HK-2 (cell line): Measurements from ENCODE around the gene TRAK1.

Source experiments
- DNase-seq: peaks from one replicate; pipeline ENCODE4 v3.0.0-alpha.2; 2018; ENCODE audit not compliant: unreplicated experiment

The TRAK1 gene

DNA sequence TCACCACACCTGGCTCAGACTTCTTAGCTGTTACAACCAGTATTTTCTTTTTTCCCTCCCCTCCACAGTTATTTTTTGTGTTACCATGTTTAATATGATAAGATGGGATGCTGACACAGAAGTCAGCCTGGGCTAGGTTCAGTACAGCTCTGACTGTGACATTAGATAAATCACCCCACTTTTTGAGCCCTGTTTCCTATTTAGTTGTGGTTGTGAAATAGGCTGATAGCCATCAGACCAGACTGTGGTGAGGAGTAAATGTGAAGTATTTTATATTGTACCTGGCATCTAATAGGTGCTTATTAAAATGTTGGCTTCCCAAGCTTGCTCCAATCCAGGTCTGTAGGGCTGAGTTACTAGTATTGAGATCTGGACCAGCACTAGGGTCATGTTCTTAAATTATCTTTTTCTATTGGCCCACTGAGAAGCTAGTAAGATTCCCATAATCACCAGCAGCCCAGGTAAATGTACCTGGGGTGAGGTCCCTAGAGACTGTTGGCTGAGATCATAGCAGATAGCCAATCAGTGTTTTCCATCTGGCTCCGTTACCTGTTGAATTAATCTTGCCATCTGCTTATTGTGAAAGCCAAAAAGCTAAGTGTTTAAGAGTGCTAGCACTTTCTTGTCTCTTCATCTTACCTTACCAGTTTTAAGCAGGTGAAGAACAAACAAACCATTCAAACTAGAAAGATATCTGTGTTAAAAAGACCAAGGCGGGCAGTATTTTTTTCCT, 113.9 kb downstream of the TRAK1 start:
- no peak for DNase-seq

DNA sequence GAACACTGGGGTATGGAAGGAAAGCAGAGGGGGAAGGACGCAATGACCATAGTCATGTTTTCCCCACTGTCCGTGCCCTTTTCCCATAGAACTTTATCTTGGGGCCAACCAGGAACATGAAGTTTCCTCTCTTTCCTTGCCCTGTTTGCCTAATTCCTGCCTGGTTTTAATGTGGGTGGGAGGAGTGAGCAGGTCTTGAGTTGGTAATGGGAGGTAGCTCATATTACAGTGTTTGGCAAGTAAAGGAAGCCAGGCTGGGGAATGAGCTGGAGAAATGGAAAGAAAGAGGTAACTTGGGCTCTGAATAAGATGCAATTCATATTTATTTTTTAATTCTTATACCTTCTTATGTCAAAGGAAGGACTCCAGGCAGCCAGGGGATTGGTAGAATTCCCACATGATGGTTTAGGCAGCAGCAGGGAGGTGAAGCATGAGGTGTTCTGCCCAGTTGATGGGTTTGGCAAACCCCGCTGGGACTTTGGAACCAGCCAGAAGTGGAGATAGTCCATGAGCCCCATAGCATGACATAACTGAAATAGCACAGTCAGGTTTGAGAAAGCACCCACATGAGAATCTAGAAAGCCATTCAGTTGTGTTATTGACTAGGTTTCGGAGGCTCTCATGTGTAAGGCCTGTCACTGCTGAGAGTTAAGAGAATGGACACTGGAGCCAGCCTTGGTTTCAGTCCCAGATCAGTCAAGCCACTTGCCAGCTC, 114.8 kb downstream of the TRAK1 start:
- DNase-seq, result no peak

GRCh38 chr3:42209917-42210316, 118.8 kb downstream of the TRAK1 start:
- DNase-seq, result no peak

- no peak for DNase-seq
Observed at GRCh38 chr3:42210726-42211125, 119.6 kb downstream of the TRAK1 start.

- DNase-seq, result no peak
Observed at GRCh38 chr3:42213417-42213816, 122.3 kb downstream of the TRAK1 start.

DNA sequence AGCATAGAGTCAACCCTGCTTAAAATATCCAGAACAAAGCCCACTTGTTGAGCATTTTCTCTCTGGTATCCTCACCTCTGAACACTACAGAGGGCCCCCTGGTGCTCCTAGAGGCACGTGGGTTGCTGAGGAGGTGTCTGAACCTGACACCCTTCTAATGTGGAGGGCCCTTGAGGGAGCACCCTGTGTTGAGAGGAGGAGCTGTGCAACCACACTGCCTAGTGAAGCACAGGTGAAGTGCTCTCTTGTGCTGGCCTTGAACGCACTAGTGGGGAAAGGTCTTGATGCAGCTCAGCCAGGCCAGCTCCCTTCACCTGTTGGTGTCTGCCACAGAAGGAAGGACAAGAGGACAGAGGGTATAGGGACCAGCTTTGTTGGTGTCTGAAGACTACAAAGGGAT, 122.9 kb downstream of the TRAK1 start:
- DNase-seq, result no peak

GRCh38 chr3:42214565-42215283, 123.6 kb downstream of the TRAK1 start:
- no peak for DNase-seq

- no peak for DNase-seq
Observed at GRCh38 chr3:42216302-42216701, 125.1 kb downstream of the TRAK1 start.

GRCh38 chr3:42216931-42217333, 125.8 kb downstream of the TRAK1 start:
- no peak for DNase-seq

- DNase-seq, result no peak
Observed at GRCh38 chr3:42220436-42221121, 129.4 kb downstream of the TRAK1 start.

GRCh38 chr3:42222942-42223693, 132.0 kb downstream of the TRAK1 start:
- no peak for DNase-seq

GRCh38 chr3:42224178-42224577, 133.0 kb downstream of the TRAK1 start:
- no peak for DNase-seq

GRCh38 chr3:42224658-42225421, 133.7 kb downstream of the TRAK1 start:
- DNase-seq, result no peak

- no peak for DNase-seq
Observed at GRCh38 chr3:42225486-42226363, 134.6 kb downstream of the TRAK1 start.

DNA sequence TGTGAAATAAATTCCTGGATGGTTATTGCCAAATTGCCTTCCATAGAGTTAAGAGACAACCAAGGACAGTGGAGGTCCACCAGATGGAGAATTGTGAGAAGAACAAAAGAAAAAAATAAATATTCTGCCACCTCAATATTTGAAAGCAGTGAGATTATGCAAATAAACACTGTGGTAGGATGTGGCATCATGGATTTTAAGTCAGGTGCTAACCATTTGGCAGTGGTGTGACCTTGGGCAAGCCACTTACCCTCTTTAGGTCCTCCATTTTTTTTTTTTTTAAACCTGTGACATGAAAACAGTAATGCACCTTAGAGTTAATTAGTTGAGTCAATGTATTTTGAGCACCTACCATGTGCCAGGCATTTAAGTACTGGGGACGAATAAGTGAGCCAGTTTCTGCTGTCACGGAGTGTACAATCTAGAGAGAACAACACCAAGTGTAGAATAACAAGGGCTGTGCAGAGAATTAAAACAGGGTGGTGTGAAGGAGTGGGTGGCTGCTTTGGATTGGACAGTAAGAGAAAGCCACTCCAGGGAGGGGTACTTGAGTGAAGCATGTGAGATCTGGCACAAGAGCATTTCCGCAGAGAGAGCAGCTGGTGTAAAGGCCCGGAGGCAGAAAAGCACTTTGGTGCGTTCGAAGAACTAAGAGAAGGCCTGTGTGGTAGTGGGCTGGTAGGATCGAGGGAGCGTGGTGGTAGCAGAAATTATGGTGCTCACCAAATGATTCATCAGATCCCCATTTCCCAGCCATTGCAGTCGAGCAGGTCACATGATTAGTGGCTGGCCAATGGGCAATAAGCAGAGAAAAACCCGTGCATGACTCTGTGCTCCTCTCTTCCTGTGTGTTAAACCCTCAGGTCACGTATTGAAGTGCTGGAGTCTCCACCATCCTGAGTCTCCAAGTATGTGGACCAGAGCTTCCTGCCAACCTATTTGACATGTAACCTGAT, 135.6 kb downstream of the TRAK1 start:
- DNase-seq, result no peak

DNA sequence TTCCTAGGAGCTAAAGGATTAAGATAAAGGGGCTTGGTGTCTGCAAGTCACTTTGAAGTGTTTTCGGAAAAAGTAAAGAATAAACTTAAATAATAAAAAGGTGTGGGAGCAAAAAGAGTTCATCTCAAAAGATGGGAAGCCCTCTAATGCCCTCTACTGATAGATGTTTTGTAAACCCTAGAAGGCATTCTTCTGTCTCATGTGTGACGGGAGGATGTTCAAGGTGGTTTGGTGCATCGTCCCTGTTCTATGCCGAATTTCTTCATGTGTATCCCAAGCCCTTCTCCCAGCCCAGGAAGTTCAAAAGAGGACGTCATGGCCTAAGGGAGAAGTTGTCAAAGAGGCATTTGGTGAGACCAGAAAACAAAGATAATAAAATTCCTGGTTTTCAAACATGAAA, 137.6 kb downstream of the TRAK1 start:
- DNase-seq, result no peak

DNA sequence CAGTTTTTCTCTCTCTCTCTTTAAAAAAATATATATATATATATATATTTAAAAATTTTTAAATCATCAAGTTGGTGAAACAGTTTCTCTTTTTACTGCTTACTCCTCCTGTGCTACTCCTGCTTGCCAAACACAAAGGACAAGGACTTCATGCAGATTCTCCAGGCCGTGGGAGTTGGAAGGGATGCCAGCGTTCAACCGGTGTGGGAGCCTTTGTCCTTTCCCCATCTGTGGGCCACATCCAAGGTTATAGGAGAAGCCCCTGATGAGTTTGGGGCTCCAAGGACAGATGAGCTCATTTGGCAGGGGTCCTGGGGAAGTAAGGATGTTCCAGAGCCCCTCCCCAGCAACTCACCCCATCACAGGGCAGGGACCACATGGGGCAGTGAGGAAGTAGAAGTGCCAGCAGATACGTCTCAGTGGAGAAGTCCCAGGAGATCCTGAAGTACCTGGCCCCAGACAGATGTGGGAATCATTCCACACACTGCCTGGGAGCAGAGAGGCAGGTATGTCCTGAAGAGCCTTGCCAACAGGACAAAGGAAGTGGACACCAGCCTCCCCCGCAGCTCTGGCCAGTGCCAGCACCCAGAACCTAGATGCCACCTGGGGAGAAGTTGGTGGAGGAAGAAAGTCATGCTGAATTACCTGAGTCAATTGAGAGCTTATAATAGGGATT, 138.2 kb downstream of the TRAK1 start:
- no peak for DNase-seq
